ENCODE data around the gene MYO6. TPM values are rescaled to one million over a fixed set of nuclear protein-coding genes. Genes with fewer than 3 reads are reported as not detected.

MYO6 gene
- total RNA-seq, 1 donor from 2014 or later = 0.44 TPM

- intact Hi-C loops (cut with micrococcal nuclease) = no loop called here
- ATAC-seq (ENCODE audit: low read depth) (no peak), DNase-seq (no peak)
- H3K9me3 Mint-ChIP-seq = no peaks in the 10 kb centered on the region
- TF ChIP-seq CTCF (IDR thresholded peaks at IDR 0.05) = no peak
- H3K4me3 Mint-ChIP-seq = no peak overlapping the region
- peaks cover 6% of the 10 kb centered on the region for H3K27me3 Mint-ChIP-seq
- CTCF ChIA-PET = no interaction called here
- H3K4me1 Mint-ChIP-seq = no peaks in the 10 kb centered on the region
- H3K27ac Mint-ChIP-seq = no peak overlapping the region
- POLR2A ChIA-PET = no interaction called here
- H3K36me3 Mint-ChIP-seq (ENCODE audit: low read depth) = no peaks in the 10 kb centered on the region
Observed at GRCh38 chr6:75794954-75795739, 46.1 kb downstream of the MYO6 start.

GRCh38 chr6:75796723-75797122 lies 47.7 kb downstream of the MYO6 start:
- Mint-ChIP-seq H3K27me3 (peaks cover 11% of the 10 kb centered on the region), H3K4me3 (no peak overlapping the region), H3K4me1 (no peaks in the 10 kb centered on the region), H3K9me3 (no peaks in the 10 kb centered on the region), H3K36me3 (ENCODE audit: low read depth) (no peaks in the 10 kb centered on the region), H3K27ac (no peak overlapping the region)
- ChIA-PET POLR2A (no interaction called here), CTCF (no interaction called here)
- no peak for TF ChIP-seq CTCF (IDR thresholded peaks at IDR 0.05)
- ATAC-seq (ENCODE audit: low read depth) (no peak), DNase-seq (no peak)
- intact Hi-C loops (cut with micrococcal nuclease) = no loop called here

- intact Hi-C loops (cut with micrococcal nuclease) = no loop called here
- no peak for TF ChIP-seq CTCF (IDR thresholded peaks at IDR 0.05)
- POLR2A ChIA-PET = no interaction called here
- Mint-ChIP-seq H3K9me3 (no peaks in the 10 kb centered on the region), H3K27ac (no peak overlapping the region), H3K36me3 (ENCODE audit: low read depth) (no peaks in the 10 kb centered on the region), H3K27me3 (peaks cover 11% of the 10 kb centered on the region), H3K4me1 (no peaks in the 10 kb centered on the region), H3K4me3 (no peak overlapping the region)
- no peak for ATAC-seq (ENCODE audit: low read depth)
- CTCF ChIA-PET = no interaction called here
- DNase-seq = no peak
Observed at GRCh38 chr6:75800133-75800532, 51.1 kb downstream of the MYO6 start.

GRCh38 chr6:75800708-75801505 lies 51.9 kb downstream of the MYO6 start:
- ChIA-PET CTCF (no interaction called here), POLR2A (no interaction called here)
- peaks cover 11% of the 10 kb centered on the region for H3K27me3 Mint-ChIP-seq
- no peak overlapping the region for H3K27ac Mint-ChIP-seq
- ATAC-seq (ENCODE audit: low read depth) (no peak), DNase-seq (no peak)
- no peak overlapping the region for H3K4me3 Mint-ChIP-seq
- no peak for TF ChIP-seq CTCF (IDR thresholded peaks at IDR 0.05)
- no peaks in the 10 kb centered on the region for H3K36me3 Mint-ChIP-seq (ENCODE audit: low read depth)
- H3K4me1 Mint-ChIP-seq = no peaks in the 10 kb centered on the region
- intact Hi-C loops (cut with micrococcal nuclease) = no loop called here
- no peaks in the 10 kb centered on the region for H3K9me3 Mint-ChIP-seq

- Mint-ChIP-seq H3K4me1 (no peaks in the 10 kb centered on the region), H3K9me3 (peaks cover 9% of the 10 kb centered on the region), H3K27ac (no peak overlapping the region), H3K36me3 (ENCODE audit: low read depth) (no peaks in the 10 kb centered on the region), H3K27me3 (peaks cover 8% of the 10 kb centered on the region), H3K4me3 (no peak overlapping the region)
- ChIA-PET CTCF (no interaction called here), POLR2A (no interaction called here)
- intact Hi-C loops (cut with micrococcal nuclease) = no loop called here
- ATAC-seq (ENCODE audit: low read depth) (no peak), DNase-seq (no peak)
- TF ChIP-seq CTCF (IDR thresholded peaks at IDR 0.05) = no peak
Observed at GRCh38 chr6:75802366-75802765, 53.3 kb downstream of the MYO6 start.

All from activated B cell treated with CpG ODN at 0.5 μM for 24 hours (primary cell).